Loucy (cell line): Measurements from ENCODE around the gene COL2A1.

Experiments used
- EZH2phosphoT487 ChIP-seq: fragments of 200-600 bp; IDR thresholded peaks from 2 replicates; pipeline ENCODE4 v1.6.1; 2018; ENCODE audit warnings: antibody characterized with exemption, mild to moderate bottlenecking, moderate library complexity, borderline replicate concordance
- TF ChIP-seq, protein P1 (sequence below): fragments of 200-600 bp; sonication (generic); conservative IDR thresholded peaks from 2 replicates; pipeline ENCODE4 v1.5.1; 2014; ENCODE audit warnings: mild to moderate bottlenecking, antibody characterized with exemption, low read length

DNA sequence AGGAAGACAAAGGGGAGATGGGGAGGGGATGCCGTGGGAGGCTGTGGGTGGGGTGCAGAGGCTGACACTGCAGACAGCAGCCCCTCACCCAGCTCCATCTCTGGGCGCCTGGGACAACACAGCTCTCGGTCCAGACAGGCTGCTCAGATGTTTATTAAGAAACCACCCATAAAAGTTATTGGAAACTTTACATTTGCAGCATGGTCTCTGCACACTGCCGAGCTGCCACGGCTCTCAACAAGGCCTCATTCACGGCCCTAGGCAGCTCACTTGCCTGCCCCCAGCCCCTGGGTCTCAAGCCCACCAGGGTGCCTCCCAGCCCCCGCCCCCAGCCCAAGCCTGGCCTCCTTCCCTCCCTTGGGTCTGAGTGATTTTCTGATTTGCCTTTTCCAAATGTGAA is 21.0 kb upstream of the COL2A1 start:
- TF ChIP-seq, protein P1, sequence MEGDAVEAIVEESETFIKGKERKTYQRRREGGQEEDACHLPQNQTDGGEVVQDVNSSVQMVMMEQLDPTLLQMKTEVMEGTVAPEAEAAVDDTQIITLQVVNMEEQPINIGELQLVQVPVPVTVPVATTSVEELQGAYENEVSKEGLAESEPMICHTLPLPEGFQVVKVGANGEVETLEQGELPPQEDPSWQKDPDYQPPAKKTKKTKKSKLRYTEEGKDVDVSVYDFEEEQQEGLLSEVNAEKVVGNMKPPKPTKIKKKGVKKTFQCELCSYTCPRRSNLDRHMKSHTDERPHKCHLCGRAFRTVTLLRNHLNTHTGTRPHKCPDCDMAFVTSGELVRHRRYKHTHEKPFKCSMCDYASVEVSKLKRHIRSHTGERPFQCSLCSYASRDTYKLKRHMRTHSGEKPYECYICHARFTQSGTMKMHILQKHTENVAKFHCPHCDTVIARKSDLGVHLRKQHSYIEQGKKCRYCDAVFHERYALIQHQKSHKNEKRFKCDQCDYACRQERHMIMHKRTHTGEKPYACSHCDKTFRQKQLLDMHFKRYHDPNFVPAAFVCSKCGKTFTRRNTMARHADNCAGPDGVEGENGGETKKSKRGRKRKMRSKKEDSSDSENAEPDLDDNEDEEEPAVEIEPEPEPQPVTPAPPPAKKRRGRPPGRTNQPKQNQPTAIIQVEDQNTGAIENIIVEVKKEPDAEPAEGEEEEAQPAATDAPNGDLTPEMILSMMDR, result no peak
- no peak for TF ChIP-seq EZH2phosphoT487
